Measurements from ENCODE around the gene TENM4. TPM values are rescaled to one million over a fixed set of nuclear protein-coding genes. Genes with fewer than 3 reads are reported as not detected.

Gene TENM4
- total RNA-seq, 4 donors from 2014 or later, result 2.3 to 18.9 (median 4.5) TPM

- TF ChIP-seq CTCF (IDR thresholded peaks at IDR 0.05), result no peak
- ATAC-seq (ENCODE audit: low FRiP score), result no peak
Measured at GRCh38 chr11:79068356-79068755, 372.5 kb downstream of the TENM4 start.

GRCh38 chr11:79067352-79067679 lies 373.5 kb downstream of the TENM4 start:
- DNase-seq (ENCODE audit: low spot score) (no peak), ATAC-seq (ENCODE audit: low FRiP score) (no peak)
- no peak for TF ChIP-seq CTCF (IDR thresholded peaks at IDR 0.05)

More at GRCh38 chr11:79068356-79068755, 372.5 kb downstream of the TENM4 start:
- no peak for DNase-seq (ENCODE audit: low spot score)

DNA sequence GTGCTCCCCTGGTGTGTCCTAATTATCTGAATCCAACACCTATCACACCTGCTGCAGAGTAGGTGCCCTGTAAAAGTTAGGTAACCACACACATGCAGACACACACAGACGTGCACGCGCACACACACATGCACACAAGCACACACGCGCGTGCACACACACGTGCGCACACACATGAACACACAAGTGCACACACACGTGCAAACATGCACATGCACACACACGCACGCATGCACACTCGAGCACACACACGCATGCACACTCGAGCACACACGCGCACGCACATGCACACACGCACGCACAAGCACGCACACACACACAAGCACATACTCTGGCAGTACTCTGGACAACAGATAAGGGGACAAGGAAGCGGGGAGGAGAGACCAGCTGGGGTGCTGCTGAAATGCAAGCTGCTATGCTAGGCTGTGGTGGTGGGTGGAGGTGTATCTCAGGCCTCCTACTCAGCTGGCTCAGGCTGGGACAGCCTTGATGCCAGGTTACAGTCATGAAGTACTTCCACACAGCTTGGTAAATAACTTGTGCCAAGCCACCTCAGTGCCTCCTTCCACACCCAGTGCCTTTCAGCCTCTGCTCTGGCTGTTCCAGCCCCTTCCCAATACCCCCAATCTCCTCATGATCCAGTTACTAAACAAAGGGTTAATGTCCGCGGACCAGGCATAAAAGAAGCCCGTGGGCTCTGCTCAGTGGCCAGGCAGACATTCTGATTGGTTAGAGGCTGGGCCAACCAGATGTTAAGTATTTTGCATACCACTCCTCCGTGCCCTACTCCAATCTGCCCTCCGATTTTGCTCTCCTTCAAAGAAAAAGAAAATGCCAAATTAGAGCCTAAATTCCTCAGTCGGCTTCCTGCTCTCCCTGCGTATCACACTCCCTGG lies 374.1 kb downstream of the TENM4 start:
- no peak for TF ChIP-seq CTCF (IDR thresholded peaks at IDR 0.05)
- DNase-seq (ENCODE audit: low spot score) (no peak), ATAC-seq (ENCODE audit: low FRiP score) (peak; percentile 25)

DNA sequence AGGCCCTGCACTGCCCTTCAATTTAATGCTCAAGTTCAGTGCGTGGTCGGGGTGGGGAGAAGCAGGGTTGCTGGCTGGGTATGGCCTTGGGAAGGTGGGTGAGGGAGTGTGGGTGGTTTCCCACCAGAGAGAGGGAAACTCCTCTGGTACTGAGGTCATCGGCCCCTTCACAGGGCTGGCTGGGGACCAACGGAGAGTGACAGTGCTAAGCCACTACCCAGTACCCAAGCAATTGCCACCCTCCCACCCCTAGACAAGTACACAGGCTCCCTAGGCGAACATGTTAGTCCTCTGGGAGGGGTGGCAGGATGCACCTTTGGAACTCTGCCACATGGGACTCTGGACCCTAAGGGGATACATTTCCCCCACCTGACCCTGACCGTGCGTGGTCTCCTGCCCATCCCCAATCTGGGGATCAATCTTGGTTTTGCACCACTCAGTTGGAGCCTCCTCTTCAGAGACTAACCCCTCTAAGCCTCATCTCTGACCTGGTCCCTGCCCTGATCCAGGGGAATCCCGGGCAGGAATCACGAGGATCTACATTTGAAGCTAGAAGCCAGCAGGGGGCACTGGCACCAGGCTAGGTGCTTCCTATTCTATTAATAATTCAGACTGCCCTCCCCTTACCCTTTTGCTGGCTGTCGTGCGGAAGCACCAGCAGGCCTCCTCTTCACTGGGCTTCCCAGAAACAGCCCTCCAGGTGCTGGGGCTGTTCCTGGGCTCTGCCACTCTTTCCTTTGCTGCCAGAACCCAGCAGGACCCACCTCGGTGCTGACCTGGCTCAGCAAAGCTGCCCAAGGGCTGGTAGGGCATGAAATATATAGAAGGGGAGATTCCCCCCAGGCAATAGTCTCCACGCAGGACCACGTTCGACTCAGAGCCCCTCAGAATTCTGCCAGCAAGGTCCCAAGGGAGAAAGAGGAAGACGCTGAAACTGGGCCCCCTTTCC lies 377.7 kb downstream of the TENM4 start:
- TF ChIP-seq CTCF (IDR thresholded peaks at IDR 0.05), result no peak
- DNase-seq (ENCODE audit: low spot score) (no peak), ATAC-seq (ENCODE audit: low FRiP score) (no peak)

- ATAC-seq (ENCODE audit: low FRiP score), result no peak
- no peak for TF ChIP-seq CTCF (IDR thresholded peaks at IDR 0.05)
- no peak for DNase-seq (ENCODE audit: low spot score)
Measured at GRCh38 chr11:79060081-79060953, 380.5 kb downstream of the TENM4 start.

GRCh38 chr11:79059141-79059540 lies 381.7 kb downstream of the TENM4 start:
- no peak for DNase-seq (ENCODE audit: low spot score)
- ATAC-seq (ENCODE audit: low FRiP score), result no peak
- TF ChIP-seq CTCF (IDR thresholded peaks at IDR 0.05), result no peak

Data from omental fat pad (tissue), 4 donors.